HG03108 (cell line): Measurements from ENCODE around the gene ISLR2.

Source experiments
- ATAC-seq: cut with Tn5 transposase; IDR thresholded peaks from one replicate; pipeline ENCODE4 v1.9.1; 2021; ENCODE audit warnings: moderate library complexity; ENCODE audit not compliant: unreplicated experiment

ISLR2 gene

DNA sequence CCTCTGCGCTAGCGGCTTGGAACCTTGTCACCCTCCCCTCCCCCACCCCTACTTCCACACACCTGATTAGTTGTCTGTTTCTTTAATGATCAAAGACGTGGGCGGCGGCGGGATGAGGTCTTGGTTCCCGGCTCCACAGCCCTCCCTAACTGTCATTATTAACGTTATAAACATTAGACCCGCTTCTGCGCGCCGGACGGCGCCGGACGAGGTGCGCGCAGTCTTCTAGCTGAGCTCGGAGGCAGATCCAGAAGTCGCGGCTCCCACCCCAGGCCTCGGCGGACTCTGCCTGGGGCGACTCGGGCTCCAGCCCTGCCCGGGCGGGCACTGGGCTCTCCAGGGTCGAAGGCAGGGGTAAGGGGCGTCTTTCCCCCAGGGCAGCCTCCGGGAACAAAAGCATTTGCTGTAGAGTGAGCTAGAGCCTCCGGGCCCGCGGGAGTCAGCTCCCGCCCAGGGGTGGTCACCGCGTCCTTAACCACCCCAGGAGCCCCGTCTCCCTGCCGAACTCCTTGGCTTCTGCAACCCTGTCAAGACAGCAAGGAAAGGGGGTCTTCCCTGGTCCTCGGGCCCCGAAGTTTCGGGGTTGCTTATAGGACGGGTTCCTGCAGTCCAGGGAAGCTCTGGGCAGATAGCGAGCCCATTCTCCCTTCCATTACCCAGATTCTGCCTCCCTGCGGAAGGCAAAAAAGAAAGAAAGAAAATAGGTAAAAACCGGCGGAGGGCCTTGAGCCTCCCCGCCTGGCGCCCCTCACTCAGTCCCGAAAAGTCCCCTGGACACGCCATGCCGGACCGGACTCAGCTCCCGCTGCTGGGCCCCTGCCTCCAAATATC is 2.2 kb upstream of the ISLR2 start:
- ATAC-seq, result no peak

- no peak for ATAC-seq
Observed at GRCh38 chr15:74128785-74129585, 1.4 kb upstream of the ISLR2 start.

- no peak for ATAC-seq
Observed at GRCh38 chr15:74129586-74130154, 716 bp upstream of the ISLR2 start.

- no peak for ATAC-seq
Observed at GRCh38 chr15:74130849-74131627, 652 bp downstream of the ISLR2 start.

- ATAC-seq, result no peak
Observed at GRCh38 chr15:74131628-74132413, 1.4 kb downstream of the ISLR2 start.

DNA sequence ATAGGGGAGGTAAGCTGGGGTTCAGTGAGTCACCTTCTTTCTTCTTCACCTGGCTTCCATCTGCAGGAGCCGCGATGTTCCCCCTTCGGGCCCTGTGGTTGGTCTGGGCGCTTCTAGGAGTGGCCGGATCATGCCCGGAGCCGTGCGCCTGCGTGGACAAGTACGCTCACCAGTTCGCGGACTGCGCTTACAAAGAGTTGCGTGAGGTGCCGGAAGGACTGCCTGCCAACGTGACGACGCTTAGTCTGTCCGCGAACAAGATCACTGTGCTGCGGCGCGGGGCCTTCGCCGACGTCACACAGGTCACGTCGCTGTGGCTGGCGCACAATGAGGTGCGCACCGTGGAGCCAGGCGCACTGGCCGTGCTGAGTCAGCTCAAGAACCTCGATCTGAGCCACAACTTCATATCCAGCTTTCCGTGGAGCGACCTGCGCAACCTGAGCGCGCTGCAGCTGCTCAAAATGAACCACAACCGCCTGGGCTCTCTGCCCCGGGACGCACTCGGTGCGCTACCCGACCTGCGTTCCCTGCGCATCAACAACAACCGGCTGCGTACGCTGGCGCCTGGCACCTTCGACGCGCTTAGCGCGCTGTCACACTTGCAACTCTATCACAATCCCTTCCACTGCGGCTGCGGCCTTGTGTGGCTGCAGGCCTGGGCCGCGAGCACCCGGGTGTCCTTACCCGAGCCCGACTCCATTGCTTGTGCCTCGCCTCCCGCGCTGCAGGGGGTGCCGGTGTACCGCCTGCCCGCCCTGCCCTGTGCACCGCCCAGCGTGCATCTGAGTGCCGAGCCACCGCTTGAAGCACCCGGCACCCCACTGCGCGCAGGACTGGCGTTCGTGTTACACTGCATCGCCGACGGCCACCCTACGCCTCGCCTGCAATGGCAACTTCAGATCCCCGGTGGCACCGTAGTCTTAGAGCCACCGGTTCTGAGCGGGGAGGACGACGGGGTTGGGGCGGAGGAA is 2.6 kb downstream of the ISLR2 start:
- no peak for ATAC-seq

GRCh38 chr15:74133694-74134386 is 3.5 kb downstream of the ISLR2 start:
- ATAC-seq, result no peak

GRCh38 chr15:74134387-74135027 is 4.1 kb downstream of the ISLR2 start:
- ATAC-seq, result no peak

GRCh38 chr15:74135041-74135565 is 4.7 kb downstream of the ISLR2 start:
- ATAC-seq, result no peak

DNA sequence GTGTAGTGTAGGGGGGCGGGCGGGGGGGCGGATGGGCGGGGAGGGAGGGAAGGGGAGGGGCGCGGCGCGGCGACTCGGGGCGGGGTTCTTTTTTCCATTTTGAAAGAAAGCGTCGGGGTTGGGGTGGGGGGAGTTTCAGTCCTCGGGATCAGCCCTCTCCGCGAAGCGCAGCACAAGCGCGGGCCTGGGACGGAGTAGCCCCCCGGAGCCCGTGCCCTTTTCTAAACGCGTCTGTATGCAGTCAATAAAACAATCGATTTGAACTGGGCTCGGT is 6.1 kb downstream of the ISLR2 start:
- no peak for ATAC-seq

DNA sequence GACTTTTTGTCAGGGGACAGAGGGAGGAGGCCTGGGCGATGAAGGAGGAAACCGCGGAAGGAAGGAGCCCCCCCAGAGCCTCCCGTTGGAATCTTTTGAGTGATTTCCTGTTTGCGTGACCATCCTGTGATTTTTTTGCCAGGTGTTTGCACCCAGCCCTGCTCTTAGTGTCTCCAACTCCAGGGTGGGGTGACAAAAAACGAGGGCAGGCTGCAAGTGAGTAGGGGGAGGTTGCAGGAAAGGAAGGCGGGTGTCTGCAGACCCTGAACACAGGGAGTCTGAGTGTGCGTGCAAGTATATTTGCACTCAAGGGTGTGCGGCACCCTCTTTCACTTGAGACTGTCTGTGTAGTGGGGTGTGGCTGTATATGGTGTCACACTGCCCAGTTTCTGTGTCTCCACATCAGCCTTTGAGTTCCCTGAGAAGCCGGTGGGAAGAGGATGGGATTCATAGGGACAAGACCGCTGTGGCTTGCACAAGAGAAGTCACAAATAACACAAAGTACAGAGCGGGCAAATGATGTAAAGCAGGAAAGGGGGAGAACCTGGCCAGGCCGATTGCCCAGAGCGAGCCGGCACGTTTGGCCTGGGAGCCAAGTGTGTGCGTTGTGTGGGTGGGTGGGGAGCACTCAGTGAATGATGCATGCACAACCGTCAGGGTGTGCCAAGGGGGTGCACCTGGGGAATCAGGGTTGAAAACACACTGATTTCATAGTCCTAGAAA is 6.6 kb downstream of the ISLR2 start:
- no peak for ATAC-seq

GRCh38 chr15:74137537-74137894 is 7.1 kb downstream of the ISLR2 start:
- no peak for ATAC-seq

GRCh38 chr15:74138642-74139041 is 8.3 kb downstream of the ISLR2 start:
- no peak for ATAC-seq

- ATAC-seq, result no peak
Observed at GRCh38 chr15:74141591-74141990, 11.2 kb downstream of the ISLR2 start.

DNA sequence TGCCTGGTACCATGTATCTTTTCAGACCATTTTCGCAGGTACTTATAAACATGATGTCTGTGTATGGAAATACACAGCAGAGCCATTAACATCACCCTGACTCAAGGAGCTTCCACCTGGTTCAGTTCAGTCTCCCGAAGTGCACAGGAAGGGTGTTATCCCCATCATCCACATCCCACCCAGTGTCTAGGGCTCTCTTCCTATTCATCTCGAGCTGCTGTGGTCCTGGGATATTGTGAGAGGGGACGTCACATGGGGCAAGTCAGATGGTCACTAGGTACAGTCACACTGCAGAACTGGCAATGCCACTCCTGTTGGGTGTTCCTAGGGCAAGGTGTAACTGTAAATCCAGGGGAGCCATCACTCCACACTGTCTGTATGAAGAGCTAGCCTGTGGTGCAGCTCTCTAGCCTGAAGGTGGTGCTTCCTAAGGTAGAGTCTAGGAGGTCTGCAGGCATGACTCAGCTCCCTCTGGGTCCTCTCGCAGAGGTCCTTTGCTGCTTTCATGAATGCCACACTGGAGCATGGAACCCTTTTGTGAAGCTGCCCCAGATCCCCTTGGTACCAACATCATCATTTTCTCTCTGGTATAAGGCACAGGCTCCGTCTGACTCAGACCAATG is 13.9 kb downstream of the ISLR2 start:
- no peak for ATAC-seq

DNA sequence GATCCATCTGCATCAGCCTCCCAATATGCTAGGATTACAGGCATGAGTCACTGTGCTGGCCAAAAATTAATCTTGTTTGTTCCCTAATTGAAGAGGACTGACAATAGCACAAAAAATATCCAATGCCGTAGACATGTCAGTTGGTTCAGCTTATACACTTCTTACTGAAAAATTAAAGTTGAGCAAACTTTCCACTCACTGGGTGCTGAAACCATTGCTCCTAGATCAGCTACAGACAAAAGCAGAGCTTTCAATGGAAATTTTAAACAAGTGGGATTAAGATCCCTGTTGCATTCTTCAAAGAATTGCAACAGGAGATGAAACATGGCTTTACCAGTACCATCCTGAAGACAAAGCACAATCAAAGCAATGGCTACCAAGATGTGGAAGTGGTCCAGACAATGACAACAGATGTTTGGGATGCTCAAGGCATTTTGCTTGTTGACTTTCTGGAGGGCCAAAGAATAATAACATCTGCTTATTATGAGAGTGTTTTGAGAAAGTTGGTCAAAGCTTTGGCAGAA is 16.0 kb downstream of the ISLR2 start:
- ATAC-seq, result no peak

DNA sequence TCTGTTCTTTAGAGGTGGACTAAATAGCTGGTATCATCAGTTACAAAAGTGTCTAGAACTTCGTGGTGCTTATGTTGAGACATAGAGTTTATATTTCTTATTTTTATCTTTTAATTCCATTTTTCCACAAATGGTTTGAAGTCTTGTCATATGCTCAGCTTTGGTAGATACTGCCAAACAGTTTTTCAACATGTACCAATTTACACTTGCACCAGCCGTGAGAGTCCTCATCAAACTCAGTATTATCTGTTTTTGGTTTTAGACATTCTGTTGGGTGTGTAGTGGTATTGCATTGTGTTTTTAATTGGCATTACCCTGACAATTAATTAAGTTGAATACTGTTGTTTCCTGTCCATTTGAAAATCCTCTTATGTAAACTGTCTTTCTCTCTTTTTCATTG is 16.7 kb downstream of the ISLR2 start:
- ATAC-seq, result no peak
